ENCODE results near the gene PDPK1.

DNA sequence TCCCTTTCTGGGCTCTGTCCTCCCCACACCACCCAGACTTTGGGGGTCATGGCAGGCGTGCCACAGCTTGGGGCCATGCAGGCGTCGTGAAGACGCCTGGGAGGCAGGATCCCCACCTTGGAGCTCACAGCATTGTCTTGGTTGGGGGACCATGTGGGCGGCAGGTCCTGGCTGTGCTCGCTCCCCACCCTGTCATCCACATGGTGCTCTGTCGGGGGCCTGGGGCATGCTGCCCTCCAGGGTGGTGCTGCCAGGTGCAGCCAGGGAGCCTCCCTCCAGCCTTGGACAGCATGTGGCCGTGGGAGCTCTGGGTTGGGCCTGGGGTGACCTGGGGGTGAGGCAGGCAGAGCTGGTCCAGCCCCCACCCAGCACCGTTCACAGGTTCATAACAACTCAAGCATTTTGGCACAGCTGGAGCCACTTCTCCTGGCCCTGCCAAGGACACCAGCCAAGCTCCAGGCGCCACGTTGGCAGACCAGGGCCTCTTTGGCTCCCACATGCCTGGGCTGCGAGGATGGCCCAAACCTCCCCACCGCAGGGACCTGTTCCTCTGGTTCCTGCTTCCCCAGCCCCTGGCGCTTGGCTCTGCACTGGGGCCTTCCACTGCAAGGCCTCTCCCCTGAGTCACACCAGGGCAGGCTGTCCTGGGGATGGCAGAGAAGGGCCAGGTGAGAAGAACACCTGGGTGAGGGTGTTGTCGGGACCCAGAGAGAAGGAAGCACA is 39.1 kb upstream of the PDPK1 start:
- TF ChIP-seq POLR2A (IDR thresholded peaks at IDR 0.05) = no peak
- TF ChIP-seq, protein P1, sequence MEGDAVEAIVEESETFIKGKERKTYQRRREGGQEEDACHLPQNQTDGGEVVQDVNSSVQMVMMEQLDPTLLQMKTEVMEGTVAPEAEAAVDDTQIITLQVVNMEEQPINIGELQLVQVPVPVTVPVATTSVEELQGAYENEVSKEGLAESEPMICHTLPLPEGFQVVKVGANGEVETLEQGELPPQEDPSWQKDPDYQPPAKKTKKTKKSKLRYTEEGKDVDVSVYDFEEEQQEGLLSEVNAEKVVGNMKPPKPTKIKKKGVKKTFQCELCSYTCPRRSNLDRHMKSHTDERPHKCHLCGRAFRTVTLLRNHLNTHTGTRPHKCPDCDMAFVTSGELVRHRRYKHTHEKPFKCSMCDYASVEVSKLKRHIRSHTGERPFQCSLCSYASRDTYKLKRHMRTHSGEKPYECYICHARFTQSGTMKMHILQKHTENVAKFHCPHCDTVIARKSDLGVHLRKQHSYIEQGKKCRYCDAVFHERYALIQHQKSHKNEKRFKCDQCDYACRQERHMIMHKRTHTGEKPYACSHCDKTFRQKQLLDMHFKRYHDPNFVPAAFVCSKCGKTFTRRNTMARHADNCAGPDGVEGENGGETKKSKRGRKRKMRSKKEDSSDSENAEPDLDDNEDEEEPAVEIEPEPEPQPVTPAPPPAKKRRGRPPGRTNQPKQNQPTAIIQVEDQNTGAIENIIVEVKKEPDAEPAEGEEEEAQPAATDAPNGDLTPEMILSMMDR (IDR thresholded peaks at IDR 0.05) = no peak

Data from heart left ventricle (tissue), 13 donors.